ENCODE measurements around the gene CD6.

DNA sequence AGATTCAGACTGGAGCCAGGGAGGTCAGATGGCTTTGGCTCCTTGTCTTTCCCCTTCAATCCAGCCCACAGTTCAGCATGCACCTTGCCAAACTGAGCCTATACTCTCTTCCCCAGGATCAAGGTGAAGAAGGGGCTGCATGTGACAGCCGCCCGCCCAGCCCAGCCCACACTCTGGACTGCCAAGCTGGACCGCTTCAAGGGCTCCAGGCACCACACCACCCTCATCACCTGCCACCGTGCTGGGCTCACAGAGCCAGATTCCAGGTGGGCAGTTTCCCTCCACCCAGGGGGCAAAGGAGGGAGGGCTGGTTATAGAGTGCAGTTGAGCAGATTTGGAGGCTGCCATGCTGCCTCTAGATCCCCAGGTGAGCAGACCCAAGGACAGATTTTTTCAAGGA, 41.1 kb upstream of the CD6 start:
- TF ChIP-seq SP7 (tag by site-specific recombination; IDR thresholded peaks at IDR 0.05) (no peak), ZNF292 (tag by site-specific recombination; IDR thresholded peaks at IDR 0.05; ENCODE audit: borderline replicate concordance, low read depth) (no peak), ZNF624 (tag by site-specific recombination; IDR thresholded peaks at IDR 0.05) (no peak), ZBTB21 (tag by site-specific recombination; IDR thresholded peaks at IDR 0.05) (no peak)
- TF ChIP-seq, protein P1, sequence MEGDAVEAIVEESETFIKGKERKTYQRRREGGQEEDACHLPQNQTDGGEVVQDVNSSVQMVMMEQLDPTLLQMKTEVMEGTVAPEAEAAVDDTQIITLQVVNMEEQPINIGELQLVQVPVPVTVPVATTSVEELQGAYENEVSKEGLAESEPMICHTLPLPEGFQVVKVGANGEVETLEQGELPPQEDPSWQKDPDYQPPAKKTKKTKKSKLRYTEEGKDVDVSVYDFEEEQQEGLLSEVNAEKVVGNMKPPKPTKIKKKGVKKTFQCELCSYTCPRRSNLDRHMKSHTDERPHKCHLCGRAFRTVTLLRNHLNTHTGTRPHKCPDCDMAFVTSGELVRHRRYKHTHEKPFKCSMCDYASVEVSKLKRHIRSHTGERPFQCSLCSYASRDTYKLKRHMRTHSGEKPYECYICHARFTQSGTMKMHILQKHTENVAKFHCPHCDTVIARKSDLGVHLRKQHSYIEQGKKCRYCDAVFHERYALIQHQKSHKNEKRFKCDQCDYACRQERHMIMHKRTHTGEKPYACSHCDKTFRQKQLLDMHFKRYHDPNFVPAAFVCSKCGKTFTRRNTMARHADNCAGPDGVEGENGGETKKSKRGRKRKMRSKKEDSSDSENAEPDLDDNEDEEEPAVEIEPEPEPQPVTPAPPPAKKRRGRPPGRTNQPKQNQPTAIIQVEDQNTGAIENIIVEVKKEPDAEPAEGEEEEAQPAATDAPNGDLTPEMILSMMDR (tag by site-specific recombination; IDR thresholded peaks at IDR 0.05), result no peak

All from HEK293 (cell line).